Right cardiac atrium (tissue), 5 donors: ENCODE results near the gene CGB1. TPM values are rescaled to one million over a fixed set of nuclear protein-coding genes. Genes with fewer than 3 reads are reported as not detected.
A peak's percentile ranks its signal among the peaks of the same experiment; 100 is the strongest.

ENCODE experiments used
- ATAC-seq, 2 donors: fragments of 200-7000 bp; cut with Tn5 transposase; one replicate each; pipeline versions ENCODE4 v1.8.0 to v1.9.1; 2020; ENCODE audit warnings: moderate library complexity in 2 of 2, mild to moderate bottlenecking in 1 of 2
- DNase-seq, 3 donors: peaks; one replicate each; pipeline ENCODE4 v3.0.0-alpha.2; 2020
- H3K27ac ChIP-seq: one replicate; pipeline ENCODE4 v1.5.1; 2013; ENCODE audit warnings: mild to moderate bottlenecking, low read length, control low read depth, moderate library complexity
- H3K27me3 ChIP-seq: one replicate; pipeline ENCODE4 v1.6.1; 2013; ENCODE audit not compliant: control insufficient read depth, insufficient read depth
- H3K4me1 ChIP-seq: one replicate; pipeline ENCODE4 v1.6.1; 2013; ENCODE audit warnings: low read length; ENCODE audit not compliant: control insufficient read depth, insufficient read depth
- H3K4me3 ChIP-seq: one replicate; pipeline ENCODE4 v1.5.1; 2013; ENCODE audit warnings: low read length, control low read depth
- H3K9me3 ChIP-seq: one replicate; pipeline ENCODE4 v1.6.1; 2013; ENCODE audit warnings: low read length; ENCODE audit not compliant: control insufficient read depth
- WGBS: extraction: QIAGEN DNeasy Blood & Tissue Kit; methylation state at CpG from one replicate; pipeline ENCODE4 v1.1.7; 2013; 5-methylcytosine and 5-hydroxymethylcytosine counted together
- intact Hi-C, 4 donors: fragments of 100-400 bp; cut with DNase I; formaldehyde crosslinking; loops; one replicate each; pipeline versions ENCODE4 v1.11.0 to v1.14.0; 2022 to 2023
- polyA plus RNA-seq: library from polyadenylated mRNA; stranded (reverse); fragments of 200-250 nt; gene quantifications from one replicate; pipeline ENCODE4 v1.2.3, GENCODE V29; 2013
- total RNA-seq, 4 donors: library from RNA; stranded (reverse); fragmentation: NEBNext Ultra II Directional; extraction: Animal tissue kit (Norgen Biotek cat#: 25700); gene quantifications; one replicate each; pipeline ENCODE4 v1.2.1, GENCODE V29; 2021
- donor health status: healthy with polysubstance abuse.
- donor health status: DM: no; HTN: yes; CAD: no.
- donor health status: DM: no; HTN: no; CAD: no.
- donor health status: DM: no; HTN: yes; CAD: no; lungs with severe emphysema.
- donor health status: DM: yes; HTN: yes; CAD: no.

The CGB1 gene
- total and polyA plus RNA-seq, 5 donors = not detected

DNA sequence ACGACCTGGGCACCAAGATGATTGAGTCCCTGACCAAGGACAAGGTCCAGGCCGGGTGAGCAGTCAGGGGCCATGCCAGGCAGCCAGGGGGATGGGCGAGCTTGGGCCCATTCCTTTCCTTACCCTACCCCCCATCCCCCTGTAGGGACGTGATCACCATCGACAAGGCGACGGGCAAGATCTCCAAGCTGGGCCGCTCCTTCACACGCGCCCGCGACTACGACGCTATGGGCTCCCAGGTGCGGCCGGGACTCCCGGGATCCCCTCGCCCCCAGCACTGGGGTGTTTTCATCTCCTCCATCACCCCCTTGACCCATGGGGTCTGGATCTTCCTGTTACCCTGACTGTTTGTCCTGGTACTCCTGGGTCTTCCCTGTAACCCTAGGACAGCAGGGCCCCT lies 26.9 kb downstream of the CGB1 start:
- WGBS = 94% methylated on average over 18 of the region's 18 CpGs
- intact Hi-C loops = no loop called here
- Histone ChIP-seq H3K4me3 (no peak overlapping the region), H3K4me1 (no peaks in the 10 kb centered on the region), H3K27me3 (no peaks in the 10 kb centered on the region), H3K9me3 (no peaks in the 10 kb centered on the region), H3K27ac (no peak overlapping the region)
- ATAC-seq = no peak
- DNase-seq = no peak

DNA sequence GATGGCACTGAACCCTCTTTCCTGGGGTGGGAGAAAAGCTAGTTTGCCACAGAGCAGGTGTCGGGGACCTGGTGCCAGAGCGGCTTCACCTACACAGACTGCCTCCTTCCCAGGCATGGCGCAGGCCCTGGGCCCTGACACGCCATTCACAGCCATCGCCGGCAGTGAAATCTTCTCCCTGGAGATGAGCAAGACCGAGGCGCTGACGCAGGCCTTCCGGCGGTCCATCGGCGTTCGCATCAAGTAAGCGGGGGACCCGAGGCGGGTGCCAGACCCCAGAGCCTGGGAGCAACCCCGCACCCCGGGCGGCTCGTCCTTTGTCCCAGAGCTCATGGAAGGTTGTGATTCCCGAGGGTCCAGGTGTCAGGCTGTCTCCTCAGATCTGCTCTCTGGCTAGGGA lies 29.8 kb downstream of the CGB1 start:
- no peak for DNase-seq

DNA sequence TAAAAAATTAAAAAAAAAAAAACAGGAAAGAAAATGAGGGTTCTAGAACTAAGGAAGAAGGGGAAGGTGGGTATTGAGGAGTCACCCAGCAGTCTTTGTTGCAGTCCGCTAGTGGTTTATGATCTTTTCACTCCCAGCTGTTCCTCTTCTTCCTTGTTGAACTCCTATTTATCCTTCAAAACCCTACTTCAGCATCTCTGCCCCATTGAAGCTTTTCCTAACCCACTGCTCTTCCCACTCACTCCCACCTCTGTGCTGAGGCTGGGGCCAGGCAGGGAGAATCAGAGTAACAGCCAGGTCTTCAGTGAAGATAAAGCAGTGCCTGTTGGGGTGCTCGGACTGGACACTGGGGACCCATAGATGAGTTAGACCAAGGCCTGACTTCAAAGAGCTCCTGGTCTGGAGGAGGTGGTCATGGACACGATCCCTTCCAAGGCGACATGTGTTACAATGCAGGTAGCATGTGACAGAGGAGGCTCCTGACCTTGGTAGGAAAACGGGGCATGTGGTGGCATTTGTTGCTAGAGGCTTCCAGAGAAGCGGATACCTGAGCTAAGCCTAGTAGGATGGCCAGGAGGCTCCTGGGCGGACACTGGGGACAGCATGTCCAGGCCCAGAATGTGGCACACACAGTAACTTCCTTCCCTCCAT lies 31.6 kb downstream of the CGB1 start:
- ATAC-seq (no peak), DNase-seq (no peak)
- no peak overlapping the region for H3K4me3 ChIP-seq
- H3K27ac ChIP-seq = no peak overlapping the region
- H3K9me3 ChIP-seq = no peaks in the 10 kb centered on the region
- intact Hi-C loops = no loop called here
- H3K27me3 ChIP-seq = no peaks in the 10 kb centered on the region
- no peaks in the 10 kb centered on the region for H3K4me1 ChIP-seq
- WGBS = 96% methylated on average over 7 of the region's 7 CpGs

More for the DNA sequence above, 29.8 kb downstream of the CGB1 start:
- no peak for ATAC-seq
- Histone ChIP-seq H3K27me3 (no peaks in the 10 kb centered on the region), H3K4me1 (no peaks in the 10 kb centered on the region), H3K4me3 (no peak overlapping the region), H3K9me3 (no peaks in the 10 kb centered on the region), H3K27ac (no peak overlapping the region)
- intact Hi-C loops = no loop called here
- WGBS = 97% methylated on average over 22 of the region's 22 CpGs

DNA sequence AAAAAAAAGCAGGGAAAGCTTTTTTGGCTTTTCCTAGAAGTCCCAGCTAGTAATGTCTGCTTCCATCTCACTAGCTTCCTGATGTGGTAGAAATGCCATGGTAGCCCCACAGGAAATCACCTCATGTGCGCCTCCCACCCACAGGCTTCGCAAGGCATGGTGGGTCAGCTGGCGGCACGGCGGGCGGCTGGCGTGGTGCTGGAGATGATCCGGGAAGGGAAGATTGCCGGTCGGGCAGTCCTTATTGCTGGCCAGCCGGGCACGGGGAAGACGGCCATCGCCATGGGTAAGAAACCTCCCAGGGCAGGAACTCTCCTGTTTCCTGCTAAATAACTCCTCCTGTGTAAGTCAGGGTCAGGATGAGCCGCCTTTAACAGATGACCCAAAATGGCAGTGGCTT lies 32.6 kb downstream of the CGB1 start:
- Histone ChIP-seq H3K4me3 (no peak overlapping the region), H3K9me3 (no peaks in the 10 kb centered on the region), H3K4me1 (no peaks in the 10 kb centered on the region), H3K27ac (no peak overlapping the region), H3K27me3 (no peaks in the 10 kb centered on the region)
- 98% methylated on average over 15 of the region's 15 CpGs for WGBS
- intact Hi-C loops = no loop called here
- ATAC-seq (no peak), DNase-seq (no peak)

DNA sequence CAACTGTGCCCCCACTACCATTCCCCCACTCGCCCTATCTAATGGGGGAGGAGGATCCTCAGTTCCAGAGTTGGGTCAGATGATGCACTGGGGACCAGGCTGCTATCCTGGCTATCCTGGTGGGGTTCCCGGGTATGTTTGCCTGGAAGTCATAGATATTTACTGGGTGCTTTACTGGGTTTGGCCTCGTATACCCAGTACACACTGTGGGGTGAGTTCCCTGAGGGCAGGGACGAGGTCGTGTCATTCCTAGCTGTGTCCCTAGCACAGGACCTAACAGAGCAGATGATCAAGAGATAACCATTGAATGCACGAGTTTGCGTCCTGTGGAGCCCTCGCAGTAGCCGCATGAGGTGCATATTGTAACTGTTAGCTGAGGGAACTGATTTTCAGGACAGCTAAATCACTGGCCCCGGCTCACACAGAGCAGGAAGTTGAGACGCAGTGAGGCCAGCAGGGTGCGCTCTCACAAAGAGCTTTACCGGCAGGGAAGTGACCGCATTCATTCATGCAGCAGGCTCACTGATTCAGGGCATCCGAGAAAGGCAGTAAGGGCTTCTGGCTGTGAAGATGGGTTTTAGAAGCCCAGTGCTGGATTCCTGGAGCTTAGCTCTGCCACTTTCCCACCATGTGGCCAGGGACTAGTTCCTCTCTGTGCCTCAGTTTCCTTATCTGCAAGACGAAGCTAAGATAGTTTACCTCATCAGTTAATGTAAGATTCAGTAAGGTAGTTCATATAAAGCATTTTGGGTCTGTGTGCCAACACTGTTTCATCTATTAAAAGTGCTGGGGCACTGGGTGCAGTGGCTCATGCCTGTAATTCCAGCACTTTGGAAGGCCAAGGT lies 37.0 kb downstream of the CGB1 start:
- Histone ChIP-seq H3K27ac (no peak overlapping the region), H3K4me3 (no peak overlapping the region), H3K4me1 (no peaks in the 10 kb centered on the region), H3K27me3 (no peaks in the 10 kb centered on the region), H3K9me3 (no peaks in the 10 kb centered on the region)
- intact Hi-C loops = no loop called here
- peak; percentile 37 to 39 for ATAC-seq
- DNase-seq = peak in 1 of 3 donors; percentile 68
- WGBS = 56% methylated on average over 16 of the region's 16 CpGs

DNA sequence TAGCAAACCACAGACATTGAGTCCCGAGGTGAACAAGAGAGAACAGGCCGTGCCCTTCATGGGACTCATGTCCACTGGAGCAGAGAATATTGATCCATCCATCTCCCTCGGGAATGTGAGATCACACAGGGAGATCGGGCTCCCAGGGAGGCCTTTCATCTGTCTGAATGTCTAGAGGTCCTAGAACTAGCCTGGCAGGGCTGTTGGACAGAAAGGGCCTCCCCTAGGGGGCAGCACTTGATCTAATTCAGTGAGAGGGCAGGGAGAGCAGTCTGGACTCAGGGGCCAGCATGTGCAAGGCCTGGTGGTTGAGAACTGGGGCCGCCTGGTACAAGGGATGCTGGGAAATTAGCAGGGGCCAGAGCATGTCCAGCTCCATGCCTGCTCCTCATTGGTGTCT lies 38.7 kb downstream of the CGB1 start:
- Histone ChIP-seq H3K27me3 (no peaks in the 10 kb centered on the region), H3K27ac (no peak overlapping the region), H3K9me3 (no peaks in the 10 kb centered on the region), H3K4me1 (peaks cover 2% of the 10 kb centered on the region), H3K4me3 (no peak overlapping the region)
- intact Hi-C loops = no loop called here
- peak in 1 of 3 donors; percentile 67 for DNase-seq
- 76% methylated on average over 5 of the region's 5 CpGs for WGBS
- ATAC-seq = no peak

DNA sequence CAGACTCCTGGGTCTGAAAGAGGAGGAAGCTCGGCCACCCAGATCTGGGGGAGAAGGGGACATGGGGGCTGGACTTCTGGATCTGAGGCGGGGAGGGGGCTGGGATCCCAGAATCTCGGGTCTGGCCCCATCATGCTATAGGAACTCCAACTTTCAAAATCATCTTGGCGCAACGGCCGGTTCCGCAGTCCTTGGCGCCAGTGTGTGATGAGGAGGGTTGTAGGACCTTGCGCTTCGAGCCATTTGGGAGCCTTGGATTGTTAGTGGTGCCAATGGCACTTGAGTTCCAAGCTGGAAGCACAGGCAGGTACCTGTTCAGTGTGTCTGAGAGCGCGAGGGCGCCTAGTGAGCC lies 42.7 kb downstream of the CGB1 start:
- H3K9me3 ChIP-seq = no peaks in the 10 kb centered on the region
- intact Hi-C loops = no loop called here
- H3K27ac ChIP-seq = peak overlapping the region; percentile 82
- H3K4me1 ChIP-seq = peaks cover 12% of the 10 kb centered on the region
- WGBS = 2% methylated on average over 13 of the region's 13 CpGs
- DNase-seq = no peak
- H3K27me3 ChIP-seq = no peaks in the 10 kb centered on the region
- ATAC-seq = no peak
- peak overlapping the region; percentile 64 for H3K4me3 ChIP-seq

DNA sequence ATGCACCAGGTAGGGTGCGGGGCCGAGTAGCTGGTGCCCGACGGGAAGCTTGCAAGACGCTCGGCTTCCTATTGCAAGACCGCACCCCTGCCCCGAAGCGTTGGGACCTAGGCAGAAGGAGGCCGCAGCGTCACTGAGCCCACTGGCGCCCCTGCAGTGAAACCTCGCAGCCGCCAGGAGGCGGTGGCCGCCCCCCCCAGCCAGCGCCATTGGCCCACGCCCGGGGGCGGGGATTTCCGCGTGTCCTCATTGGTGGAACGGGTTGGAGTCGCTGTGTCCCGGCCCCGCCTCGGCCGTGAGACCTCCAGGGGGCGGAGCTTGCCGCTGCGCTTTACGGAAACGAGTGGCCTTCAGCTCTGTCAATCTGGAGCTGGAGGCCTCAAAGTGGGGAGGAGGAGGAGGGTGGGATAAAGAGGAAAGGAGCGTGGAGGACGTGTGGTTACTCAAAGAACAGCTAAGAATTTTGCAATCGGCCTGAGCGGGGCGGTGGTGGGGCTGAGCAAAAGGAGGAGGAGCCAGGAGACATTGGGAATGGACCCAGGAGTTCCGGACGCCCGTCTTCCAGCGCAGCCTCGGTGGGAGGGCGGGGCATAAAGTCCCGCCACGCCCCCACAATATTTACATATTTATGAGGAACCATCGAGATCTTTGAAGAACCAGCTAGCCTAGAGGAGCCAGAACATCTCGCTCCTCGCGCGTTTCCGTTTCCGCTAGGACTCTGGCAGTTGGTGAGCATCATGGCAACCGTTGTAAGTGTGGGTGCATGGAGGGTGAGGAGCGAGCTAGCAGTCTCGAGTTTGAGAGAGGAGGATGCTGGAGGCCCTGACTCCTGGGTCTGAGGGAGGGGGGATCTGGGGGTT lies 43.3 kb downstream of the CGB1 start, which contains the start of the genes GYS1 and RUVBL2:
Gene GYS1, minus strand, starts transcription at position 135 of the 860 bp plus-strand sequence. CDS start 197 bp downstream, outside the sequence.
Gene RUVBL2, plus strand, starts transcription at position 713 of the 860 bp plus-strand sequence. Its CDS starts 25 bp downstream, at position 738.
- Histone ChIP-seq H3K9me3 (no peaks in the 10 kb centered on the region), H3K27me3 (no peaks in the 10 kb centered on the region), H3K4me3 (peak within 1 kb of the TSS; percentile 64), H3K27ac (peak within 1 kb of the TSS; percentile 88), H3K4me1 (peaks cover 12% of the 10 kb centered on the region)
- DNase-seq (peak; percentile 100), ATAC-seq (peak; percentile 95 to 96)
- WGBS = under 1% methylated on average over 56 of the region's 56 CpGs
- intact Hi-C loops = no loop called here

DNA sequence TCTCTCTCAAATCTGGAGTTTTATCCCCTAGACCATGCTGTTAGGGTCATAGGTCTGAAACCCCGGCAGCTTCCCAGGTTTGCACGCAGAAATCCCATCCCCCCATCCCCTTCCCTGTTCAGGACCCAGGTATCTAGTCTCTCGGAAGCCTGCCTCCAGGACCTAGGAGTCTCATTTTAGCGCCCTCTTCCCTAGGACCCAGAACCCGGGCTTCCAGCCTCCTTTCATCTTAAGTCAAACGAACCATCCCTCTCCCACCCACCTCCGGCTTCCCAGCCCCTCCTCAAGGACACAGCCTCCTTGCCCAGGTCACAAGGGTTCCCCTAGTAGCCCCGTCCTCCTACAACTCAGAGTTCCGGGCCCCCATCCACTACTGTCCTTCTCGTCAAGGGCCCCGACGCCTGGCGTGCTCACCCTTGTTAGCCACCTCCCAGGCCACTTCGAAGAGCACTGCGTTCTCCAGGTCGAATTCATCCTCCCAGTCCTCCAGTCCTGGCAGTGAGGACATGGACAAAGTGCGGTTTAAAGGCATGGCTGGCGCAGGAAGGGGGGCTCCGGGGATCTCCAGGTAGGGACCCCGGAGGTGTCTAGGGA lies 44.0 kb downstream of the CGB1 start:
- ATAC-seq (peak; percentile 0 to 10), DNase-seq (peak in 1 of 3 donors; percentile 75)
- Histone ChIP-seq H3K9me3 (no peaks in the 10 kb centered on the region), H3K27me3 (no peaks in the 10 kb centered on the region), H3K27ac (peak overlapping the region; percentile 88), H3K4me3 (peak overlapping the region; percentile 60), H3K4me1 (peaks cover 12% of the 10 kb centered on the region)
- under 1% methylated on average over 20 of the region's 20 CpGs for WGBS
- intact Hi-C loops = no loop called here

DNA sequence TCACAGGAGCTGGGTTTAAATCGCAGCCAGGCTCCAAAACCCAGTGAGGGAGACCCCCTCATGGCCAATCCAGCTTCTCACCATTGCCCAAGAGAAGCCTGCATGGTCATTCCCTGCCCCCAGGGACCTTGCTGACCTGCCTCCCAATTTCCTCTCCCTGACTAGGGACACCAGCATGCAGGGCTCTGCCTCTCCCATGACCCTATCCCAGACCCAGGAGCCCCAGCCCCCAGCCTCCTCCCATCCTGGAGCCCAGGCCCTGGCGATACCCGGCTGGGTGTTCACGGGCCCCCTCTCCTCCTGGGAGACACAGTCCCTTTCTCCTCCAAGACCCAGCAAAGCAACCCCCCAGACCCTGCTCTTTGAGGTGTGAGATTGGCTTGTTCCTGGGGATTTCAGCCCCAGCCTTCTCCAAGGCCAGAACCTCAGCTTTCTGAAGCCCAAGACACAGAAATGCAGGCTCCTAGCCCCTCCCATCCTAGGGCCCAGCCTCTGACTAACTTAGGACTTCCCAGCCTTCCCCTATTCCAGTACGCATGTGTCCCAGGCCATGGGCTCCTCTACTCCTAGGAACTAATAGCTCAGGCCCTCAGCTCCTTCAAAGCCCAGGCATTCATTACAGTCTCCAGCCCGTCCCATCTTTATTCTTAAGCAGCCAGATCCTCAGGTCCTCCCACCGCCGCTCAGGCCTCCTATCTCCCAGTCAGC lies 44.7 kb downstream of the CGB1 start:
- 18% methylated on average over 8 of the region's 8 CpGs for WGBS
- peak in 2 of 3 donors; percentile 66 to 82 for DNase-seq
- intact Hi-C loops = no loop called here
- Histone ChIP-seq H3K4me3 (peak overlapping the region; percentile 60), H3K9me3 (no peaks in the 10 kb centered on the region), H3K4me1 (peaks cover 12% of the 10 kb centered on the region), H3K27ac (peak overlapping the region; percentile 88), H3K27me3 (no peaks in the 10 kb centered on the region)
- peak; percentile 52 to 61 for ATAC-seq
